Testis (tissue), 2 donors: Measurements from ENCODE around the gene WRAP73.

Experiments used
- POLR2A ChIP-seq: fragments of 450-650 bp; IDR thresholded peaks from one replicate; pipeline ENCODE4 v1.6.1; 2017; ENCODE audit warnings: antibody characterized with exemption, mild to moderate bottlenecking, moderate library complexity
- TF ChIP-seq, protein P1 (sequence below), 3 experiments: fragments of 450-650 bp in 2 of 3; fragments of 200-600 bp in 1 of 3; sonication (generic) in 1 of 3; IDR thresholded peaks; one replicate each; pipeline ENCODE4 v1.5.1; 2016 to 2019; ENCODE audit warnings: antibody characterized with exemption in 3 of 3, mild to moderate bottlenecking in 2 of 3, moderate library complexity in 1 of 3

DNA sequence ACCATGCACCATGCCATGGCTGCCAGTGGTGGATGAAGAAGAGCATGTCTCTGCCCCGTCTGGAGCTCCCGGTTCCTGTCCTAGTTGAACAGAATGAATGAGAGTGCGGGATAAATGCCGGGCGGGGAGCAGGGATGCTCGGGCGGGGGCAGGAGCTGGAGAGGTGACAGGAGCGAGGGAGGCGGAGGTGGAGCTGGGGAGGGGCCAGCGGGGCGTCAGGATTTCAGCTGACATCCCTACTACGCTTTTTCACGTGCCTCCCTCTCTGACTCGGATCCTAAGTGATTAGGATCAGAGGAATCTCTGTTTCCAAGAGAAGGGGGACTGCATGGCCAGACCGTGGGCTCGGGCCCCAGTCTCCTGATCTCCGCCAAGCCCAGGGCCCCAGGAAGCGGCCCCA is 49.7 kb upstream of the WRAP73 start:
- TF ChIP-seq POLR2A, result no peak
- TF ChIP-seq, protein P1, sequence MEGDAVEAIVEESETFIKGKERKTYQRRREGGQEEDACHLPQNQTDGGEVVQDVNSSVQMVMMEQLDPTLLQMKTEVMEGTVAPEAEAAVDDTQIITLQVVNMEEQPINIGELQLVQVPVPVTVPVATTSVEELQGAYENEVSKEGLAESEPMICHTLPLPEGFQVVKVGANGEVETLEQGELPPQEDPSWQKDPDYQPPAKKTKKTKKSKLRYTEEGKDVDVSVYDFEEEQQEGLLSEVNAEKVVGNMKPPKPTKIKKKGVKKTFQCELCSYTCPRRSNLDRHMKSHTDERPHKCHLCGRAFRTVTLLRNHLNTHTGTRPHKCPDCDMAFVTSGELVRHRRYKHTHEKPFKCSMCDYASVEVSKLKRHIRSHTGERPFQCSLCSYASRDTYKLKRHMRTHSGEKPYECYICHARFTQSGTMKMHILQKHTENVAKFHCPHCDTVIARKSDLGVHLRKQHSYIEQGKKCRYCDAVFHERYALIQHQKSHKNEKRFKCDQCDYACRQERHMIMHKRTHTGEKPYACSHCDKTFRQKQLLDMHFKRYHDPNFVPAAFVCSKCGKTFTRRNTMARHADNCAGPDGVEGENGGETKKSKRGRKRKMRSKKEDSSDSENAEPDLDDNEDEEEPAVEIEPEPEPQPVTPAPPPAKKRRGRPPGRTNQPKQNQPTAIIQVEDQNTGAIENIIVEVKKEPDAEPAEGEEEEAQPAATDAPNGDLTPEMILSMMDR (IDR thresholded peaks at IDR 0.05), result no peak
